ENCODE results near the gene METTL26. TPM values are rescaled to one million over a fixed set of nuclear protein-coding genes. Genes with fewer than 3 reads are reported as not detected.

Gene METTL26
- total and polyA plus RNA-seq, 2 of the 8 experiments (the other 6 are each of a cell fraction or from before 2014, with no cell fraction given), result 100 to 186 TPM

DNA sequence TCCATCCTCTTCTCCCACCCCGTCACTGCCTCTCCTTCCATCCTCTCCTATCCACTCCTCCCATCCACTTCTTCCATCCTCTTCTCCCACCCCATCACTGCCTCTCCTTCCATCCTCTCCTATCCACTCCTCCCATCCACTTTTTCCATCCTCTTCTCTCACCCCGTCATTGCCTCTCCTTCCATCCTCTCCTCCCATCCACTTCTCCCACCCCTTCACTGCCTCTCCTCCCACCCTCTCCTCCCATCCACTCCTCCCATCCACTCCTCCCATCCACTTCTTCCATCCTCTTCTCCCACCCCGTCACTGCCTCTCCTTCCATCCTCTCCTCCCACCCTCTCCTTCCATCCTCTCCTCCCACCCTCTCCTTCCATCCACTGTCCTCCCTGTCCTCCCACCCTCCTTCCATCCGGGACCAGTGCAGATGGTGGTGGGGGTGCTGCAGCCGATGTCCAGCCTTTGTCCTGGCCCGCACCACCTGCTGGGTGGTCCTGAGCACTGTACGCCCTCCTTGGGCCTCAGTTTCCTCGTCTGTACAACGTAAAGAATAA is 4.2 kb downstream of the METTL26 start (continued):
- no peak for TF ChIP-seq RAD21 (IDR thresholded peaks at IDR 0.05 in 1 of 2, conservative IDR thresholded peaks at IDR 0.05 in 1 of 2; ENCODE audit: low read depth in 2 of 2, low read length in 2 of 2)
- no peak for TF ChIP-seq BCL11A (IDR thresholded peaks at IDR 0.05; ENCODE audit: low read depth in 2 of 2, low read length in 2 of 2)
- no peak for TF ChIP-seq CHD1 (IDR thresholded peaks at IDR 0.05; ENCODE audit: low read depth, low read length)
- TF ChIP-seq NANOG (IDR thresholded peaks at IDR 0.05; ENCODE audit: insufficient read depth, low read depth, low read length, poor library complexity, severe bottlenecking), result no peak
- TF ChIP-seq POU5F1 (IDR thresholded peaks at IDR 0.05; ENCODE audit: low read depth, low read length), result no peak
- no peak for TF ChIP-seq BACH1 (IDR thresholded peaks at IDR 0.05; ENCODE audit: low read length)
- TF ChIP-seq SRF (IDR thresholded peaks at IDR 0.05; ENCODE audit: low read depth, low read length), result no peak
- TF ChIP-seq YY1 (IDR thresholded peaks at IDR 0.05; ENCODE audit: low read depth, low read length), result no peak
- no peak for TF ChIP-seq POLR2A (IDR thresholded peaks at IDR 0.05; ENCODE audit: control extremely low read depth in 1 of 2, low read depth in 2 of 2, low read length in 2 of 2)
- TF ChIP-seq, protein P1, sequence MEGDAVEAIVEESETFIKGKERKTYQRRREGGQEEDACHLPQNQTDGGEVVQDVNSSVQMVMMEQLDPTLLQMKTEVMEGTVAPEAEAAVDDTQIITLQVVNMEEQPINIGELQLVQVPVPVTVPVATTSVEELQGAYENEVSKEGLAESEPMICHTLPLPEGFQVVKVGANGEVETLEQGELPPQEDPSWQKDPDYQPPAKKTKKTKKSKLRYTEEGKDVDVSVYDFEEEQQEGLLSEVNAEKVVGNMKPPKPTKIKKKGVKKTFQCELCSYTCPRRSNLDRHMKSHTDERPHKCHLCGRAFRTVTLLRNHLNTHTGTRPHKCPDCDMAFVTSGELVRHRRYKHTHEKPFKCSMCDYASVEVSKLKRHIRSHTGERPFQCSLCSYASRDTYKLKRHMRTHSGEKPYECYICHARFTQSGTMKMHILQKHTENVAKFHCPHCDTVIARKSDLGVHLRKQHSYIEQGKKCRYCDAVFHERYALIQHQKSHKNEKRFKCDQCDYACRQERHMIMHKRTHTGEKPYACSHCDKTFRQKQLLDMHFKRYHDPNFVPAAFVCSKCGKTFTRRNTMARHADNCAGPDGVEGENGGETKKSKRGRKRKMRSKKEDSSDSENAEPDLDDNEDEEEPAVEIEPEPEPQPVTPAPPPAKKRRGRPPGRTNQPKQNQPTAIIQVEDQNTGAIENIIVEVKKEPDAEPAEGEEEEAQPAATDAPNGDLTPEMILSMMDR (IDR thresholded peaks at IDR 0.05; ENCODE audit: control extremely low read depth in 1 of 3, insufficient read depth in 1 of 3, low read depth in 1 of 3, low read length in 3 of 3), result no peak

Measured in H1 (cell line).